GM23248 (cell line): ENCODE measurements around the gene NOTCH1. TPM values are rescaled to one million over a fixed set of nuclear protein-coding genes. Genes with fewer than 3 reads are reported as not detected.

Experiments used
- DNase-seq: peaks from one replicate; pipeline ENCODE4 v3.0.0-alpha.2; 2015
- H2AFZ ChIP-seq: fragments of 200-600 bp; sonication (generic); 2 replicates; pipeline ENCODE4 v1.6.1; 2016; ENCODE audit warnings: antibody characterized with exemption
- H3F3A ChIP-seq: fragments of 200-600 bp; sonication (generic); 2 replicates; pipeline ENCODE4 v1.6.1; 2016; ENCODE audit warnings: mild to moderate bottlenecking, antibody characterized with exemption, mixed run types; ENCODE audit not compliant: insufficient read depth
- H3K27ac ChIP-seq: fragments of 200-600 bp; sonication (generic); 2 replicates; pipeline ENCODE4 v1.5.1; 2016; ENCODE audit warnings: mild to moderate bottlenecking
- H3K27me3 ChIP-seq: fragments of 200-600 bp; sonication (generic); replicated peaks from 2 replicates; pipeline ENCODE4 v1.6.1; 2016; ENCODE audit warnings: mild to moderate bottlenecking; ENCODE audit not compliant: insufficient read depth
- H3K36me3 ChIP-seq: fragments of 200-600 bp; sonication (generic); 2 replicates; pipeline ENCODE4 v1.6.1; 2016; ENCODE audit warnings: low read depth, mild to moderate bottlenecking
- H3K4me1 ChIP-seq: fragments of 200-600 bp; sonication (generic); 2 replicates; pipeline ENCODE4 v1.6.1; 2016; ENCODE audit warnings: mild to moderate bottlenecking; ENCODE audit not compliant: insufficient read depth
- H3K4me2 ChIP-seq: fragments of 200-600 bp; sonication (generic); one replicate; pipeline ENCODE4 v1.6.1; 2016; ENCODE audit warnings: mild to moderate bottlenecking; ENCODE audit not compliant: unreplicated experiment
- H3K4me3 ChIP-seq: fragments of 200-600 bp; sonication (generic); 2 replicates; pipeline ENCODE4 v1.5.1; 2016; ENCODE audit warnings: mild to moderate bottlenecking
- H3K79me2 ChIP-seq: fragments of 200-600 bp; sonication (generic); 2 replicates; pipeline ENCODE4 v1.6.1; 2016; ENCODE audit warnings: mild to moderate bottlenecking; ENCODE audit not compliant: insufficient read depth
- H3K9ac ChIP-seq: fragments of 200-600 bp; sonication (generic); 2 replicates; pipeline ENCODE4 v1.6.1; 2016; ENCODE audit warnings: mild to moderate bottlenecking
- H3K9me2 ChIP-seq: fragments of 200-600 bp; sonication (generic); 2 replicates; pipeline ENCODE4 v1.6.1; 2016; ENCODE audit warnings: mixed run types, mild to moderate bottlenecking, moderate library complexity; ENCODE audit not compliant: insufficient read depth
- H3K9me3 ChIP-seq: fragments of 200-600 bp; sonication (generic); one replicate; pipeline ENCODE4 v1.6.1; 2017; ENCODE audit warnings: low read depth
- H4K20me1 ChIP-seq: fragments of 200-600 bp; sonication (generic); 2 replicates; pipeline ENCODE4 v1.6.0; 2016; ENCODE audit not compliant: insufficient read depth
- EZH2 ChIP-seq: fragments of 200-600 bp; sonication (generic); IDR thresholded peaks from 2 replicates; pipeline ENCODE4 v1.6.1; 2018; ENCODE audit warnings: antibody characterized with exemption, mild to moderate bottlenecking; ENCODE audit not compliant: insufficient read depth, poor library complexity, severe bottlenecking
- EZH2phosphoT487 ChIP-seq: fragments of 200-600 bp; sonication (generic); IDR thresholded peaks from 2 replicates; pipeline ENCODE4 v1.6.1; 2018; ENCODE audit warnings: antibody characterized with exemption, moderate library complexity, mild to moderate bottlenecking, low read depth; ENCODE audit not compliant: insufficient read depth
- WGBS, 2 experiments: methylation state at CpG; one replicate each; pipeline ENCODE4 v1.1.6; 2015 to 2017; ENCODE audit warnings: low lambda C conversion rate in 2 of 2, low coverage in 1 of 2; ENCODE audit errors: missing lambda C conversion rate in 2 of 2; 5-methylcytosine and 5-hydroxymethylcytosine counted together
- in situ Hi-C: fragments of 300-500 bp; cut with MboI; formaldehyde crosslinking; loops from 2 replicates; pipeline ENCODE4 v1.15.0; 2020
- polyA plus RNA-seq: library from polyadenylated mRNA; unstranded; fragments of >200 nt; fragmentation: Nextera tagmentation; extraction: Ambion mirVana; gene quantifications from 2 replicates; pipeline ENCODE4 v1.2.1, GENCODE V29; 2016
- total RNA-seq: library from RNA; depleted of rRNA; stranded (reverse); fragments of >200 nt; shearing (Covaris generic); gene quantifications from 2 replicates; pipeline ENCODE4 v1.2.3, GENCODE V29; 2014

NOTCH1 gene
- total and polyA plus RNA-seq, 2 experiments from 2014 or later, result 1.5 to 5.7 TPM

DNA sequence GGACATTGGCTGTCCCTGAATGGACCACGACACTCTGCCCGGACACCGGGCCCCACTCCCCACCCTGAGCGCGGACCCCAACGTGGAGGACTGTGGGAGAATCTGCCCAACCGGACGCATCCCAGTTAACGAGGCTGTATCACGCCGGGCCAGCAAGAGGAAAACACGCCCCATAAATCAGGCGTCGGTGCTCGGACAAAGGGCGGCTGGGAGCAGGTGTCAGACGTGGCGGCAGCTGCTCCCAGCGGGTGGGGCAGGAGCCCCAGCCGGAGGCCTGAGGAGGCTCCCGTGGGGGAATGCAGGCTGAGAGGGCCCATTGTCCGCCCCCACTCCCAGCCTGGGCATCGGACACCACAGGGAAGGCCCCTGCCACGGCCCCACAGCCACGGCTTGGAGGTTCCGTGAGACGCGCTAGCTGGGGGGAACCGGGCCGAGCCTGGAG is 19.2 kb downstream of the NOTCH1 start:
- no peaks in the 10 kb centered on the region for H3K4me1 ChIP-seq
- in situ Hi-C loops, result no loop called here
- H3K36me3 ChIP-seq, result no peaks in the 10 kb centered on the region
- no peak for DNase-seq
- WGBS, 2 experiments, result 96 to 99% methylated on average over 16 to 30 of the region's 30 CpGs
- no peak for TF ChIP-seq EZH2
- no peak for TF ChIP-seq EZH2phosphoT487
- no peaks in the 10 kb centered on the region for H4K20me1 ChIP-seq
- no peak overlapping the region for H3K4me2 ChIP-seq
- no peaks in the 10 kb centered on the region for H3K27me3 ChIP-seq
- no peaks in the 10 kb centered on the region for H3K9me2 ChIP-seq
- no peak overlapping the region for H2AFZ ChIP-seq
- H3K27ac ChIP-seq, result no peak overlapping the region
- no peak overlapping the region for H3K9ac ChIP-seq
- H3K9me3 ChIP-seq, result no peaks in the 10 kb centered on the region
- H3F3A ChIP-seq, result no peaks in the 10 kb centered on the region
- no peaks in the 10 kb centered on the region for H3K79me2 ChIP-seq
- no peak overlapping the region for H3K4me3 ChIP-seq

GRCh38 chr9:136525841-136526499 is 19.9 kb downstream of the NOTCH1 start:
- Histone ChIP-seq H3K4me3 (no peak overlapping the region), H3K4me2 (no peak overlapping the region), H2AFZ (no peak overlapping the region), H3K9me3 (no peaks in the 10 kb centered on the region), H3K27me3 (no peaks in the 10 kb centered on the region), H3K4me1 (no peaks in the 10 kb centered on the region), H3K9ac (no peak overlapping the region), H3K36me3 (no peaks in the 10 kb centered on the region), H4K20me1 (no peaks in the 10 kb centered on the region), H3K9me2 (no peaks in the 10 kb centered on the region), H3F3A (no peaks in the 10 kb centered on the region), H3K27ac (no peak overlapping the region), H3K79me2 (no peaks in the 10 kb centered on the region)
- no peak for DNase-seq
- TF ChIP-seq EZH2phosphoT487 (no peak), EZH2 (no peak)
- WGBS, 2 experiments, result 77 to 81% methylated on average over 27 to 30 of the region's 30 CpGs
- in situ Hi-C loops, result no loop called here

- Histone ChIP-seq H4K20me1 (no peaks in the 10 kb centered on the region), H3K4me2 (no peak overlapping the region), H3K36me3 (no peaks in the 10 kb centered on the region), H3K27ac (no peak overlapping the region), H3K27me3 (no peaks in the 10 kb centered on the region), H3K9me2 (no peaks in the 10 kb centered on the region), H3F3A (no peaks in the 10 kb centered on the region), H3K9me3 (no peaks in the 10 kb centered on the region), H3K79me2 (no peaks in the 10 kb centered on the region), H2AFZ (no peak overlapping the region), H3K9ac (no peak overlapping the region), H3K4me3 (no peak overlapping the region), H3K4me1 (no peaks in the 10 kb centered on the region)
- no peak for DNase-seq
- no peak for TF ChIP-seq EZH2phosphoT487
- no peak for TF ChIP-seq EZH2
- WGBS, 2 experiments, result 86 to 95% methylated on average over 14 to 21 of the region's 21 CpGs
- in situ Hi-C loops, result no loop called here
These were observed 20.6 kb downstream of the NOTCH1 start for GRCh38 chr9:136525207-136525606.

GRCh38 chr9:136522314-136523237 is 23.3 kb downstream of the NOTCH1 start:
- WGBS, 2 experiments, result 94 to 96% methylated on average over 57 to 59 of the region's 59 CpGs
- no peaks in the 10 kb centered on the region for H3K79me2 ChIP-seq

More at GRCh38 chr9:136522314-136523237, 23.3 kb downstream of the NOTCH1 start:
- H3K27me3 ChIP-seq, result no peaks in the 10 kb centered on the region
- H3K9me3 ChIP-seq, result no peaks in the 10 kb centered on the region
- no peaks in the 10 kb centered on the region for H4K20me1 ChIP-seq
- DNase-seq, result no peak
- in situ Hi-C loops, result no loop called here
- no peak overlapping the region for H3K9ac ChIP-seq
- H3F3A ChIP-seq, result no peaks in the 10 kb centered on the region
- no peak overlapping the region for H3K27ac ChIP-seq
- no peaks in the 10 kb centered on the region for H3K9me2 ChIP-seq
- no peaks in the 10 kb centered on the region for H3K4me1 ChIP-seq
- TF ChIP-seq EZH2, result no peak
- no peak for TF ChIP-seq EZH2phosphoT487
- H3K4me3 ChIP-seq, result no peak overlapping the region
- no peaks in the 10 kb centered on the region for H3K36me3 ChIP-seq
- H2AFZ ChIP-seq, result no peak overlapping the region
- no peak overlapping the region for H3K4me2 ChIP-seq
